ENCODE data around the gene KRTAP4-11. TPM values are rescaled to one million over a fixed set of nuclear protein-coding genes. Genes with fewer than 3 reads are reported as not detected.

The KRTAP4-11 gene
- total RNA-seq, 1 donor from 2014 or later, result not detected

DNA sequence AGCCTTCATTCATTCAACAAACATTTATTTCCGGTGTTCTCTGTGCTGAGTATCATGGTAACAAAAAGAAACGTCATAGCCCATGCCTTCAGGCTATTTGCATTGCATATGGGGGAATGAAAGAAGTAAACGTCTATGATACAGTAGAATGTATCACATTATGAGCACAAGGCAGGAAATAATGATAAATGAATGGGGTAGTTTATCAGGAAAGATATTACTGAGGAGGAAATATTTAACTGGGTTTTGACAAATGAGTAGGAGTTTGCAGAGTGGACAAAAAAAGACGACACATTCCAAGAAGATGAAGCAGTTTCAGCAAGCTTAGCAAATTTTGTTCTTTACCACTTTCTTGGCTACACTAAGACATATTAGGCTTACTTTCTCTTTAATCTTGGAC is 35.5 kb downstream of the KRTAP4-11 start:
- Histone ChIP-seq H3K27ac (no peak overlapping the region), H3K9me3 (no peaks in the 10 kb centered on the region), H3K36me3 (no peaks in the 10 kb centered on the region), H3K27me3 (no peaks in the 10 kb centered on the region), H3K4me1 (no peaks in the 10 kb centered on the region), H3K4me3 (no peak overlapping the region)
- intact Hi-C loops (cut with DNase I), result no loop called here
- TF ChIP-seq, protein P1, sequence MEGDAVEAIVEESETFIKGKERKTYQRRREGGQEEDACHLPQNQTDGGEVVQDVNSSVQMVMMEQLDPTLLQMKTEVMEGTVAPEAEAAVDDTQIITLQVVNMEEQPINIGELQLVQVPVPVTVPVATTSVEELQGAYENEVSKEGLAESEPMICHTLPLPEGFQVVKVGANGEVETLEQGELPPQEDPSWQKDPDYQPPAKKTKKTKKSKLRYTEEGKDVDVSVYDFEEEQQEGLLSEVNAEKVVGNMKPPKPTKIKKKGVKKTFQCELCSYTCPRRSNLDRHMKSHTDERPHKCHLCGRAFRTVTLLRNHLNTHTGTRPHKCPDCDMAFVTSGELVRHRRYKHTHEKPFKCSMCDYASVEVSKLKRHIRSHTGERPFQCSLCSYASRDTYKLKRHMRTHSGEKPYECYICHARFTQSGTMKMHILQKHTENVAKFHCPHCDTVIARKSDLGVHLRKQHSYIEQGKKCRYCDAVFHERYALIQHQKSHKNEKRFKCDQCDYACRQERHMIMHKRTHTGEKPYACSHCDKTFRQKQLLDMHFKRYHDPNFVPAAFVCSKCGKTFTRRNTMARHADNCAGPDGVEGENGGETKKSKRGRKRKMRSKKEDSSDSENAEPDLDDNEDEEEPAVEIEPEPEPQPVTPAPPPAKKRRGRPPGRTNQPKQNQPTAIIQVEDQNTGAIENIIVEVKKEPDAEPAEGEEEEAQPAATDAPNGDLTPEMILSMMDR (IDR thresholded peaks at IDR 0.05), result no peak
- DNase-seq (ENCODE audit: low spot score in 2 of 2), result no peak

DNA sequence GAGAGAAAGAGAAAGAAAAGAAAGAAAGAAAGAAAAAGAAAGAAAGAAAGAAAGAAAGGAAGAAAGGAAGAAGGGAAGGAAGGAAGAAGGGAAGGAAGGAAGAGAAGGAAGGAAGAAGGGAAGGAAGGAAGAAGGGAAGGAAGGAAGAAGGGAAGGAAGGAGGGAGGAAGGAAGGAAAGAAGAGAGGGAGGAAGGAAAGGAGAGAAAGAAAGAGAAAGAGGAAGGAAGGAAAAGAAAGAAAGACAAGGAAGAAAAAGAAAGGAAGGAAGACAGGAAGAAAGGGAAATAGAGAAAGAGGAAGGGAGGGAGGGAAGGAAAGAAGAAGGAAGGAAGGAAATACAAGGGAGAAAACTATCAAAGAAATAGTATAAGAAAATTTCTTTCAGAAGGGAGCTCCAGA is 41.4 kb downstream of the KRTAP4-11 start:
- no peaks in the 10 kb centered on the region for H3K4me1 ChIP-seq
- no peak for DNase-seq (ENCODE audit: low spot score in 2 of 2)
- no peak overlapping the region for H3K4me3 ChIP-seq
- H3K27me3 ChIP-seq, result no peaks in the 10 kb centered on the region
- H3K36me3 ChIP-seq, result no peaks in the 10 kb centered on the region
- TF ChIP-seq, protein P1 (IDR thresholded peaks at IDR 0.05), result no peak
- no peaks in the 10 kb centered on the region for H3K9me3 ChIP-seq
- H3K27ac ChIP-seq, result no peak overlapping the region
- intact Hi-C loops (cut with DNase I), result no loop called here

DNA sequence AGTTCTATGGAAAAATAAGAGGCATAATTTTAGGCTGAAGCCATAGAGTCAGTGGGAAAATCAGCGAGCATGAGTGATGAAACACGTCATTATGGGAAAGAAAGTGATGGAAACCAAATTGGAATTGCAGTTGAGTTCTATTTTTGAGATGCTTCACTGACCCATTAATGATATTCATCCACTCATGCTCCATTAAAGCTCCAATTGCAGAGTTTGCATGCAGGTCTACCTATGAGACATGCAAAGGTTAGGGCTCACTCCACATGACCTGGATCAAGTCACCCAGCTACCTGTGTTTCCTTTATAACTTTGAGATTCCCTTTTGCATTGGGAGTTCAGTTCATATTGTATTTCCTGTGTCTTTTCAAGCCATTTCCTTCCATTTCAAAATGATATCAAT is 44.5 kb downstream of the KRTAP4-11 start:
- no peaks in the 10 kb centered on the region for H3K36me3 ChIP-seq
- H3K27me3 ChIP-seq, result no peaks in the 10 kb centered on the region
- no peaks in the 10 kb centered on the region for H3K9me3 ChIP-seq
- no peak for DNase-seq (ENCODE audit: low spot score in 2 of 2)
- H3K4me1 ChIP-seq, result no peaks in the 10 kb centered on the region
- no peak overlapping the region for H3K4me3 ChIP-seq
- intact Hi-C loops (cut with DNase I), result no loop called here
- TF ChIP-seq, protein P1 (IDR thresholded peaks at IDR 0.05), result no peak
- H3K27ac ChIP-seq, result no peak overlapping the region

DNA sequence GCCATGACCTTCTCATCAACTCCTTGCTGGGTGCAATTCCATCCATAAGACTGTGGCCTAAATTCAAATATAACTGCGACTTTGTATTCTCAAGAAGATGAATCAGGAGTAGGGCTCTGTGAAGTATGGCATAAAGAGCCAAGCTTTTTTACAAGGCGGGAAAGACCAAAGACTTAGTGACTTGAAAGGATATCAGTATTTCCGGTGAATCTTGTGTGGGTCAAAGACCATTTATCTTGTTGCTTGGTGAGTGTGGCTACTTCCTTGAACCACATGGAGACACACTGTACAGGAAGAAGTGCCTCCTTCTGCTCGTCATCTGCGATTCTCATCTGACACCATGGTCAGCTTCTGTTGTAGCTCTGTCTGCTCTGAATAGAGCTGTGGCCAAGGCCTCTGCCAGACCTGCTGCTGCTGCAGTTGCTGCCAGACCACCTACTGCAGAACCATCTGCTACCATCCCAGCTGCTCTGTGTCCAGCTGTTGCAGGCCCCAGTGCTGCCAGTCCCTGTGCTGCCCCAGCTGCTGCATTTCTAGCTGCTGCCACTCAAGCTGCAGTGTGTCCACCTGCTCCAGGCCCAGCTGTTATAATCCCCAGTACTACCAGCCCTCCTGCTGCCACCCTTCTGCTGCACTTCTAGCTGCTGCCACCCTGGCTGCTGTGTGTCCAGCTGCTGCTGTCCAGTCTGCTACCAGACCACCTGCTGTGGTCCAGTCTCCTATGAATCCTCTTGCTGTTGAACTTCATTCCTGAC is 46.4 kb downstream of the KRTAP4-11 start:
- Histone ChIP-seq H3K36me3 (no peaks in the 10 kb centered on the region), H3K27ac (no peak overlapping the region), H3K9me3 (no peaks in the 10 kb centered on the region), H3K4me3 (no peak overlapping the region), H3K27me3 (no peaks in the 10 kb centered on the region), H3K4me1 (no peaks in the 10 kb centered on the region)
- intact Hi-C loops (cut with DNase I), result no loop called here
- no peak for DNase-seq (ENCODE audit: low spot score in 2 of 2)
- TF ChIP-seq, protein P1 (IDR thresholded peaks at IDR 0.05), result no peak

DNA sequence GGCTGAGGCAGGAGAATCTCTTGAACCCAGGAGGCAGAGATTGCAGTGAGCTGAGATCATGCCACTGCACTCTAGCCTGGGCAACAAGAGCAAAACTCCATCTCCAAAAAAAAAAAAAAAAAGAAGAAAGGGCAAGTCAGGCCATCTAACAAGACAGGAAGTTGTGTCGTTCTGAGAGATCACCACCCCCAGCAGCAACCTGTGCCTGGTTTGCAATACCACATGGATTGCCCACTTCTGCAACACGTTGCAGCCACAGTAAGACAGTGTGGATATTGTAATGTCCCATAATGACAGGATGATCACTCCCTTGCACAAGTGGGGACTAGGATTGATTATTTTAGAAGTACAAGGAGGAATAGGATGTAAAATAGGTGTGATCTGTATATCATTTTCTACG is 49.1 kb downstream of the KRTAP4-11 start:
- Histone ChIP-seq H3K4me1 (no peaks in the 10 kb centered on the region), H3K27ac (no peak overlapping the region), H3K36me3 (no peaks in the 10 kb centered on the region), H3K4me3 (no peak overlapping the region), H3K9me3 (no peaks in the 10 kb centered on the region), H3K27me3 (no peaks in the 10 kb centered on the region)
- DNase-seq (ENCODE audit: low spot score in 2 of 2), result no peak
- TF ChIP-seq, protein P1 (IDR thresholded peaks at IDR 0.05), result no peak
- intact Hi-C loops (cut with DNase I), result no loop called here
